Activated CD8-positive, alpha-beta memory T cell treated with anti-CD3 and anti-CD28 coated beads, Interleukin-2, amount 10 ng/mL, durations not matched to agents 7 days and 5 days (primary cell): ENCODE measurements around the gene PRICKLE1. TPM values are rescaled to one million over a fixed set of nuclear protein-coding genes. Genes with fewer than 3 reads are reported as not detected.
A peak's percentile ranks its signal among the peaks of the same experiment; 100 is the strongest.

Source experiments
- ATAC-seq: fragments of 150-1000 bp; cut with Tn5 transposase; one replicate; pipeline ENCODE4 v1.10.0; 2021; ENCODE audit warnings: moderate library complexity
- CTCF ChIA-PET: fragments of 350-600 bp; sonication (Branson Sonifier 250); formaldehyde crosslinking; loops from one replicate; lab custom pipeline; 2021; ENCODE audit warnings: antibody characterized with exemption; lab: Charles Lee
- DNase-seq: peaks from one replicate; pipeline ENCODE4 v3.0.0-alpha.2; 2020
- H3K27ac Mint-ChIP-seq: one replicate; pipeline ENCODE4 v1.8.0; 2021; ENCODE audit warnings: mild to moderate bottlenecking, mixed read lengths
- H3K27me3 Mint-ChIP-seq: one replicate; pipeline ENCODE4 v1.8.0; 2021; ENCODE audit warnings: mixed read lengths
- H3K36me3 Mint-ChIP-seq: one replicate; pipeline ENCODE4 v1.8.0; 2021; ENCODE audit warnings: mild to moderate bottlenecking, mixed read lengths
- H3K4me1 Mint-ChIP-seq: one replicate; pipeline ENCODE4 v1.8.0; 2021; ENCODE audit warnings: mixed read lengths
- H3K4me3 Mint-ChIP-seq: one replicate; pipeline ENCODE4 v1.8.0; 2021; ENCODE audit warnings: mild to moderate bottlenecking, moderate library complexity, mixed read lengths
- H3K9me3 Mint-ChIP-seq: one replicate; pipeline ENCODE4 v1.8.0; 2022; ENCODE audit warnings: low read depth, mixed read lengths
- total RNA-seq, 2 experiments: library from RNA; stranded (reverse); gene quantifications; one replicate each; pipeline ENCODE4 v1.2.3, GENCODE V29; 2021

Gene PRICKLE1
- total RNA-seq, 2 experiments from 2014 or later: 0.61 to 1.1 TPM

GRCh38 chr12:42468341-42468821, 121.2 kb downstream of the PRICKLE1 start:
- Mint-ChIP-seq H3K4me1 (peaks cover 20% of the 10 kb centered on the region), H3K27ac (no peak overlapping the region), H3K9me3 (no peaks in the 10 kb centered on the region), H3K4me3 (peak overlapping the region; percentile 67), H3K36me3 (peaks cover 3% of the 10 kb centered on the region), H3K27me3 (peaks cover 25% of the 10 kb centered on the region)
- ATAC-seq: no peak
- CTCF ChIA-PET: interaction anchor here (0.7 to 4.7 kb wide), 4 partner anchors 15 to 137 kb away, joined by 3 to 27 read pairs (median 4); no protein-coding TSS in a partner anchor
- DNase-seq: no peak

DNA sequence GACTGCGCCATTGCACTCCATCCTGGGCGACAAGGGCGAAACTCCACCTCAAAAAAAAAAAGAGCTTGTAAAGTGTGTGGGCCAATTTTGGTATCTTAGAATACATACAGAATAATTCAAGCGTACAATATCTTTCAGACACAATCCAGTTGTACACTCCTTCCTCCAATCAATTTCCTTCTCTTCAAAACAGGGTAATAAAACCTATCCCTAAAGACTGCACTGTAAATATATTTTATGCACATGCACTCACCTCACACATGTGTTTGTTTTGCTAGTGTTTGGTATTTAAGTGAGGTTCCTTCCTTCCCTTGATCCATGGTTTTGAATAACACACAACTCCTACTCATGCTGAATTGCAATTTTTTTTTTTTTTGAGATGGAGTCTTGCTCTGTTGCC, 125.9 kb downstream of the PRICKLE1 start:
- CTCF ChIA-PET: interaction anchor here (1.1 kb wide), 1 partner anchor 13 kb away, joined by 3 read pairs; no protein-coding TSS in a partner anchor
- H3K4me3 Mint-ChIP-seq: no peak overlapping the region
- H3K4me1 Mint-ChIP-seq: peaks cover 6% of the 10 kb centered on the region
- peaks cover 3% of the 10 kb centered on the region for H3K36me3 Mint-ChIP-seq
- DNase-seq: no peak
- ATAC-seq: no peak
- no peak overlapping the region for H3K27ac Mint-ChIP-seq
- no peaks in the 10 kb centered on the region for H3K9me3 Mint-ChIP-seq
- peaks cover 5% of the 10 kb centered on the region for H3K27me3 Mint-ChIP-seq

- no peak for ATAC-seq
- no peak for DNase-seq
- H3K36me3 Mint-ChIP-seq: peaks cover 3% of the 10 kb centered on the region
- H3K4me1 Mint-ChIP-seq: no peaks in the 10 kb centered on the region
- H3K27me3 Mint-ChIP-seq: peaks cover 4% of the 10 kb centered on the region
- no peak overlapping the region for H3K27ac Mint-ChIP-seq
- CTCF ChIA-PET: interaction anchor here (1.4 kb wide), 1 partner anchor 28 kb away, joined by 3 read pairs; no protein-coding TSS in a partner anchor
- H3K4me3 Mint-ChIP-seq: no peak overlapping the region
- no peaks in the 10 kb centered on the region for H3K9me3 Mint-ChIP-seq
Observed at GRCh38 chr12:42462486-42462885, 127.1 kb downstream of the PRICKLE1 start.

DNA sequence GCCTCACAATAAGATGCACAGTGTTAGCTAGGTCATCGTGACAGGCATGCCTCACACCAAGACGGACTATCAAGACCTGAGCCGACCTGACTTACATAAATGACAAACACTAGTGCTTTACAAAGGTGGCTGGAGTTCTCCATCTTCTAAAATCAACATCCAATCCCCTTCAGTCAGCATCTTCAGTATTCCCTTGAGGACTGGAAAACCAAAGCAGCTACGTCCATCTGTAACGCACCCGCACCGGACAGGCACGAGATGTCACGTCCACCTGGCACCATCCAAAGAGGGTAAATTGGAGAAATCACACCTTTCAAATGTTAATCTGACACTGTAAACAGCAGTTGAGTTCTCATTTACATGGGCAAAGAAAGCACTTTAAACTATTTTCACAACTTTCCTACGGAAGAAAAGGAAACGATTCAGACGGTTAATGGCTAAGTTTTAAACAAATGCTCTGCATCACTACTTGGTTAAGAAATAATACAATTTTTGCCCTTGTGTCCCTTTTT, 130.2 kb downstream of the PRICKLE1 start:
- H3K9me3 Mint-ChIP-seq: no peaks in the 10 kb centered on the region
- ATAC-seq (no peak), DNase-seq (no peak)
- H3K4me3 Mint-ChIP-seq: no peak overlapping the region
- H3K4me1 Mint-ChIP-seq: no peaks in the 10 kb centered on the region
- H3K27ac Mint-ChIP-seq: no peak overlapping the region
- peaks cover 3% of the 10 kb centered on the region for H3K36me3 Mint-ChIP-seq
- CTCF ChIA-PET: no interaction called here
- H3K27me3 Mint-ChIP-seq: peaks cover 4% of the 10 kb centered on the region

DNA sequence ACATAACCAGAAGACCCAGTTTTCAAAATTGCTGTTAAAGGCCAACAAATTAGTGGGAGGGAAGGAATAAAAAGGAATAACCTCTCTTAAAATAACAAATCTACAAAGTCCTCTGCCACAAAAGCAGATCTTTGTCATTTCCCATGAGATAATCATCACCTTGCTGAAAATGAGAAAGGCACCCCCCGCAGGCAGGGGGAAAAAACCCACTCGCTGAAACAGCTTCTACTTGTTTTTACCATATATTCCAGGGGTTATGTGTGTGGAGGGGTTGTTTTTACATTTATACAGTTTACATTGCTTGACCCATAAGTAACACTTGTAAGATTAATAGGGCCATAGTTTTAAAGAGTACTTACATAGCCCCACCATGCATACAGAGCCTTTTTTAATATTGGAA, 131.0 kb downstream of the PRICKLE1 start:
- Mint-ChIP-seq H3K27ac (no peak overlapping the region), H3K4me3 (no peak overlapping the region), H3K4me1 (no peaks in the 10 kb centered on the region), H3K36me3 (no peaks in the 10 kb centered on the region), H3K9me3 (no peaks in the 10 kb centered on the region), H3K27me3 (peaks cover 4% of the 10 kb centered on the region)
- CTCF ChIA-PET: no interaction called here
- no peak for ATAC-seq
- DNase-seq: no peak

GRCh38 chr12:42450248-42450647, 139.3 kb downstream of the PRICKLE1 start:
- no peak overlapping the region for H3K4me3 Mint-ChIP-seq
- no peak for DNase-seq
- H3K27ac Mint-ChIP-seq: no peak overlapping the region
- CTCF ChIA-PET: interaction anchor here (0.6 kb wide), 1 partner anchor 13 kb away, joined by 3 read pairs; no protein-coding TSS in a partner anchor
- no peaks in the 10 kb centered on the region for H3K27me3 Mint-ChIP-seq
- peaks cover 23% of the 10 kb centered on the region for H3K36me3 Mint-ChIP-seq
- H3K4me1 Mint-ChIP-seq: no peaks in the 10 kb centered on the region
- no peaks in the 10 kb centered on the region for H3K9me3 Mint-ChIP-seq
- no peak for ATAC-seq

- Mint-ChIP-seq H3K4me3 (no peak overlapping the region), H3K27me3 (no peaks in the 10 kb centered on the region), H3K27ac (no peak overlapping the region), H3K4me1 (no peaks in the 10 kb centered on the region), H3K36me3 (peaks cover 28% of the 10 kb centered on the region), H3K9me3 (no peaks in the 10 kb centered on the region)
- CTCF ChIA-PET: no interaction called here
- DNase-seq: no peak
- ATAC-seq: no peak
Observed at GRCh38 chr12:42448841-42449240, 140.7 kb downstream of the PRICKLE1 start.

- CTCF ChIA-PET: interaction anchor here (0.9 kb wide), 1 partner anchor 26 kb away, joined by 3 read pairs; no protein-coding TSS in a partner anchor
- no peaks in the 10 kb centered on the region for H3K9me3 Mint-ChIP-seq
- H3K4me1 Mint-ChIP-seq: no peaks in the 10 kb centered on the region
- no peak for ATAC-seq
- no peak overlapping the region for H3K4me3 Mint-ChIP-seq
- H3K27me3 Mint-ChIP-seq: no peaks in the 10 kb centered on the region
- H3K27ac Mint-ChIP-seq: no peak overlapping the region
- DNase-seq: no peak
- H3K36me3 Mint-ChIP-seq: peaks cover 39% of the 10 kb centered on the region
Observed at GRCh38 chr12:42447371-42447786, 142.2 kb downstream of the PRICKLE1 start.

- Mint-ChIP-seq H3K27ac (no peak overlapping the region), H3K9me3 (no peaks in the 10 kb centered on the region), H3K4me3 (no peak overlapping the region), H3K27me3 (no peaks in the 10 kb centered on the region), H3K36me3 (peaks cover 42% of the 10 kb centered on the region), H3K4me1 (no peaks in the 10 kb centered on the region)
- no peak for ATAC-seq
- CTCF ChIA-PET: no interaction called here
- DNase-seq: no peak
Observed at GRCh38 chr12:42446761-42447160, 142.8 kb downstream of the PRICKLE1 start.

- Mint-ChIP-seq H3K27me3 (no peaks in the 10 kb centered on the region), H3K9me3 (no peaks in the 10 kb centered on the region), H3K4me1 (no peaks in the 10 kb centered on the region), H3K4me3 (no peak overlapping the region), H3K27ac (no peak overlapping the region), H3K36me3 (peaks cover 49% of the 10 kb centered on the region)
- ATAC-seq (no peak), DNase-seq (no peak)
- CTCF ChIA-PET: no interaction called here
Observed at GRCh38 chr12:42445891-42446290, 143.7 kb downstream of the PRICKLE1 start.

- no peak for DNase-seq
- H3K36me3 Mint-ChIP-seq: peaks cover 50% of the 10 kb centered on the region
- CTCF ChIA-PET: no interaction called here
- H3K4me1 Mint-ChIP-seq: no peaks in the 10 kb centered on the region
- no peaks in the 10 kb centered on the region for H3K9me3 Mint-ChIP-seq
- H3K27me3 Mint-ChIP-seq: no peaks in the 10 kb centered on the region
- H3K4me3 Mint-ChIP-seq: no peak overlapping the region
- ATAC-seq: no peak
- H3K27ac Mint-ChIP-seq: no peak overlapping the region
Observed at GRCh38 chr12:42444192-42444943, 145.2 kb downstream of the PRICKLE1 start.

GRCh38 chr12:42442888-42443287, 146.7 kb downstream of the PRICKLE1 start:
- CTCF ChIA-PET: no interaction called here
- H3K36me3 Mint-ChIP-seq: peaks cover 44% of the 10 kb centered on the region

GRCh38 chr12:42442311-42442759, 147.2 kb downstream of the PRICKLE1 start:
- Mint-ChIP-seq H3K36me3 (peaks cover 42% of the 10 kb centered on the region), H3K4me1 (no peaks in the 10 kb centered on the region), H3K27ac (no peak overlapping the region), H3K9me3 (no peaks in the 10 kb centered on the region), H3K27me3 (no peaks in the 10 kb centered on the region), H3K4me3 (no peak overlapping the region)
- CTCF ChIA-PET: no interaction called here
- DNase-seq (no peak), ATAC-seq (no peak)

More at GRCh38 chr12:42442888-42443287, 146.7 kb downstream of the PRICKLE1 start:
- H3K27me3 Mint-ChIP-seq: no peaks in the 10 kb centered on the region
- no peak overlapping the region for H3K4me3 Mint-ChIP-seq
- H3K4me1 Mint-ChIP-seq: no peaks in the 10 kb centered on the region
- H3K27ac Mint-ChIP-seq: no peak overlapping the region
- ATAC-seq (no peak), DNase-seq (no peak)
- H3K9me3 Mint-ChIP-seq: no peaks in the 10 kb centered on the region

DNA sequence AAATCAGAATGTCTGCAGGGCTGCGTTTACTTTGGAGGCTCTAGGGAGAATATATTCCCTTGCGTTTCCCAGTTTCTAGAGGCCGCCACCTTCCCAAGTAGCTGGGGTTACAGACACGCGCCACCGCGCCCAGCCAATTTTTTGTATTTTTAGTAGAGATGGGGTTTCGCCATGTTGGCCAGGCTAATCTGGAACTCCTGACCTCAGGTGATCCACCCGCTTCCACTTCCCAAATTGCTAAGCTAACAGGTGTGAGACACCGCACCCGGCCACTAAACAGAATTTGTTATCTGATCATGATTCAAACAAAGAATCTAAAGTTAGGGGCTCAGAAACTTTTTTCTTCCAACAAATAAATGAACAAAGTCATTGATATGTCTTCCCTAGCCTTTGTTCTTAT, 148.9 kb downstream of the PRICKLE1 start:
- CTCF ChIA-PET: no interaction called here
- H3K27me3 Mint-ChIP-seq: no peaks in the 10 kb centered on the region
- H3K4me1 Mint-ChIP-seq: no peaks in the 10 kb centered on the region
- H3K4me3 Mint-ChIP-seq: no peak overlapping the region
- ATAC-seq: no peak
- DNase-seq: no peak
- no peak overlapping the region for H3K27ac Mint-ChIP-seq
- no peaks in the 10 kb centered on the region for H3K9me3 Mint-ChIP-seq
- H3K36me3 Mint-ChIP-seq: peaks cover 38% of the 10 kb centered on the region
